Mesendoderm (in vitro differentiated cells): ENCODE results near the gene TSPYL1.

Source experiments
- DNase-seq: peaks from one replicate; pipeline ENCODE4 v3.0.0; 2013
- H2AK5ac ChIP-seq: 2 replicates; pipeline ENCODE4 v1.6.1; 2013; ENCODE audit warnings: low read length, inconsistent platforms
- H2BK120ac ChIP-seq: 2 replicates; pipeline ENCODE4 v1.6.1; 2013; ENCODE audit warnings: low read depth, mild to moderate bottlenecking, low read length, moderate library complexity, mixed read lengths
- H2BK15ac ChIP-seq: replicated peaks from 2 replicates; pipeline ENCODE4 v1.6.1; 2013; ENCODE audit warnings: low read depth, mild to moderate bottlenecking, moderate library complexity
- H2BK5ac ChIP-seq: 2 replicates; pipeline ENCODE4 v1.6.1; 2013; ENCODE audit warnings: low read length, inconsistent platforms
- H3K18ac ChIP-seq: 2 replicates; pipeline ENCODE4 v1.6.1; 2013; ENCODE audit warnings: mild to moderate bottlenecking, low read length, mixed read lengths
- H3K23ac ChIP-seq: one replicate; pipeline ENCODE4 v1.6.1; 2013; ENCODE audit warnings: low read length
- H3K27ac ChIP-seq: 2 replicates; pipeline ENCODE4 v1.5.1; 2013; ENCODE audit warnings: low read depth, mild to moderate bottlenecking, inconsistent platforms, low read length, moderate library complexity
- H3K27me3 ChIP-seq: 2 replicates; pipeline ENCODE4 v1.6.1; 2013; ENCODE audit warnings: low read length, control low read depth, mild to moderate bottlenecking, inconsistent platforms; ENCODE audit not compliant: insufficient read depth, poor library complexity
- H3K36me3 ChIP-seq: 2 replicates; pipeline ENCODE4 v1.6.1; 2013; ENCODE audit warnings: low read length, inconsistent platforms; ENCODE audit not compliant: control insufficient read depth, insufficient read depth
- H3K4ac ChIP-seq: one replicate; pipeline ENCODE4 v1.6.1; 2013; ENCODE audit warnings: low read depth, mild to moderate bottlenecking, low read length, moderate library complexity
- H3K4me1 ChIP-seq: 2 replicates; pipeline ENCODE4 v1.6.1; 2013; ENCODE audit warnings: low read depth, low read length, inconsistent platforms; ENCODE audit not compliant: control insufficient read depth
- H3K4me2 ChIP-seq: 2 replicates; pipeline ENCODE4 v1.6.1; 2013; ENCODE audit warnings: low read length
- H3K4me3 ChIP-seq: 2 replicates; pipeline ENCODE4 v1.5.1; 2013; ENCODE audit warnings: mild to moderate bottlenecking, low read length
- H3K56ac ChIP-seq: one replicate; pipeline ENCODE4 v1.6.1; 2013; ENCODE audit warnings: low read length
- H3K79me1 ChIP-seq: 2 replicates; pipeline ENCODE4 v1.6.1; 2013; ENCODE audit warnings: low read length, inconsistent platforms
- H3K79me2 ChIP-seq: 2 replicates; pipeline ENCODE4 v1.6.1; 2013; ENCODE audit warnings: mild to moderate bottlenecking, low read length; ENCODE audit not compliant: control insufficient read depth, insufficient read depth
- H3K9ac ChIP-seq: 2 replicates; pipeline ENCODE4 v1.6.1; 2013; ENCODE audit warnings: low read length, inconsistent platforms
- H4K5ac ChIP-seq: one replicate; pipeline ENCODE4 v1.6.1; 2013; ENCODE audit warnings: low read length
- H4K8ac ChIP-seq: one replicate; pipeline ENCODE4 v1.6.1; 2013; ENCODE audit warnings: low read depth, mild to moderate bottlenecking, control low read depth, low read length, moderate library complexity
- WGBS: extraction: QIAGEN DNeasy Blood & Tissue Kit; methylation state at CpG from one replicate; pipeline ENCODE4 v1.1.7; 2013; ENCODE audit warnings: low lambda C conversion rate, missing lambda C conversion rate; ENCODE audit not compliant: insufficient coverage; ENCODE audit errors: extremely low coverage; 5-methylcytosine and 5-hydroxymethylcytosine counted together

Gene TSPYL1

DNA sequence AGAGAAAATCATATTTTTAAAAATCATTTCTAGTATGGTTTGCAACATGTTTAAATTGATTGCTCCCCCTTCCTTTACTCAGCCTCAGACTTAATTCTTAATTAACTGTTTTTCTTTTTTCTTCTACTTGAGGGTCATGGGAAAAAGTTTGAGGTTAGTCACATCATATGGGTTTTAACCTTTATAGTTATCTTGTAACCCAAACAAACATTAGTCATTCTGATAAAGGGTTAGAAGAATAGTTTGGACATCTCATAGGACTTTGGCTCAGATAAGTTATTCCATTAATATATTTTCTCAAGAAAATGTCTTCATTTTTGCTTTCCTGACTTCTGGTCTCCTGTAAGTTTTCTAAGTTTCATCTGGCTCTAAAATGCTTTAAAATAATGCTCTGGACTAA is 34.5 kb upstream of the TSPYL1 start:
- Histone ChIP-seq H2BK15ac (no peak overlapping the region), H3K23ac (no peak overlapping the region), H4K8ac (no peak overlapping the region), H3K27me3 (no peaks in the 10 kb centered on the region), H4K5ac (no peak overlapping the region), H3K27ac (no peak overlapping the region), H3K79me1 (no peaks in the 10 kb centered on the region), H3K79me2 (no peaks in the 10 kb centered on the region), H2BK5ac (no peak overlapping the region), H3K36me3 (no peaks in the 10 kb centered on the region), H3K56ac (no peak overlapping the region), H3K18ac (no peak overlapping the region), H2AK5ac (no peak overlapping the region), H3K4me3 (no peak overlapping the region), H3K4me2 (no peak overlapping the region), H3K4ac (no peak overlapping the region), H3K9ac (no peak overlapping the region), H3K4me1 (no peaks in the 10 kb centered on the region), H2BK120ac (no peak overlapping the region)
- no peak for DNase-seq

GRCh38 chr6:116313101-116313776 is 33.5 kb upstream of the TSPYL1 start:
- Histone ChIP-seq H2BK5ac (no peak overlapping the region), H3K4ac (no peak overlapping the region), H3K4me2 (no peak overlapping the region), H3K4me3 (no peak overlapping the region), H3K79me2 (no peaks in the 10 kb centered on the region), H3K56ac (no peak overlapping the region), H3K18ac (no peak overlapping the region), H3K4me1 (no peaks in the 10 kb centered on the region), H3K27me3 (no peaks in the 10 kb centered on the region), H3K9ac (no peak overlapping the region), H2BK120ac (no peak overlapping the region), H3K79me1 (no peaks in the 10 kb centered on the region), H4K5ac (no peak overlapping the region), H2BK15ac (no peak overlapping the region), H2AK5ac (no peak overlapping the region), H4K8ac (no peak overlapping the region), H3K23ac (no peak overlapping the region), H3K27ac (no peak overlapping the region), H3K36me3 (no peaks in the 10 kb centered on the region)
- no CpG with 5 or more reads among the region's 2 CpGs for WGBS
- no peak for DNase-seq

DNA sequence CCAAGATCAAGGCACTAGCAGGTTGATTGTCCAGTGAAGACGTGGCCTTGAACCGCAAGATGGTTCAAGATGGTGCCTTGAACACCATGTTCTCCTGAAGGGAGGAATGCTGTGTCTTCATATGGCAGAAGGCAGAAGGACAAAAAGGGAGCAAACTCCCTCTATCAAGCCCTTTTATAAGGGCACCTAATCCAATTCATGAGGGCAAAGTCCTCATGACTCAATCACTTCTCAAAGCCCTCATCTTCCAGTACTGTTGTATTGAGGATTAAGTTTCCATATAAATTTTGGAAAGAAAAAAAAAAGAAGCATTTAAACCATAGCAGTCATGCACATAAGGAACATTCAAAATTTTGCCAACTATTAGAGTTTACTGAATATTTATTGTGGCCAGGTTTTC is 29.9 kb upstream of the TSPYL1 start:
- no peak overlapping the region for H3K23ac ChIP-seq
- H2BK15ac ChIP-seq, result no peak overlapping the region
- no peak overlapping the region for H3K27ac ChIP-seq
- H3K18ac ChIP-seq, result no peak overlapping the region
- no peaks in the 10 kb centered on the region for H3K4me1 ChIP-seq
- H4K5ac ChIP-seq, result no peak overlapping the region
- H3K79me2 ChIP-seq, result no peaks in the 10 kb centered on the region
- H3K56ac ChIP-seq, result no peak overlapping the region
- no peaks in the 10 kb centered on the region for H3K79me1 ChIP-seq
- H3K4me2 ChIP-seq, result no peak overlapping the region
- no peak overlapping the region for H2BK120ac ChIP-seq
- H3K9ac ChIP-seq, result no peak overlapping the region
- no peak overlapping the region for H4K8ac ChIP-seq
- no peak overlapping the region for H2BK5ac ChIP-seq
- no peaks in the 10 kb centered on the region for H3K27me3 ChIP-seq
- H3K4ac ChIP-seq, result no peak overlapping the region
- WGBS, result no CpG with 5 or more reads among the region's 2 CpGs
- H3K36me3 ChIP-seq, result no peaks in the 10 kb centered on the region
- H2AK5ac ChIP-seq, result no peak overlapping the region
- no peak overlapping the region for H3K4me3 ChIP-seq
- DNase-seq, result no peak

DNA sequence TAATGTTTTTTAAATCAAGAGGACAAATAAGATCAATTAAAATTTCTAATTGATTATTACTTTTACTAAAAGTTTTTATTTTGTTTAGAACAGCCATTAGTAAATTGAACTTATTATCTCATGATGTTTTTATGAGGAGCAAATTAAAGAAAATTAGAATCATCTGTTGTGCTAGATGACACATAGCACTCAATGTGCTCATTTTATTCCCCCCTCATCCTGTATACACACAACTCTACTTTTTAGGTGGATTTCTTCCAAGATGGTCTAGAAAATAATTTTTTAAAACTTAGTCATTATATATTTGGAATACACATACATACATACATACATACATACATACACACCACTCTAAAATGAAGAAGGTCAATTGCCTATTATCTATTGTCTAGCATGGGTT is 29.3 kb upstream of the TSPYL1 start:
- Histone ChIP-seq H3K36me3 (no peaks in the 10 kb centered on the region), H2AK5ac (no peak overlapping the region), H3K56ac (no peak overlapping the region), H3K9ac (no peak overlapping the region), H4K8ac (no peak overlapping the region), H3K18ac (no peak overlapping the region), H3K79me1 (no peaks in the 10 kb centered on the region), H3K27ac (no peak overlapping the region), H2BK120ac (no peak overlapping the region), H4K5ac (no peak overlapping the region), H3K23ac (no peak overlapping the region), H3K4me1 (no peaks in the 10 kb centered on the region), H3K27me3 (no peaks in the 10 kb centered on the region), H2BK15ac (no peak overlapping the region), H3K4me3 (no peak overlapping the region), H3K4ac (no peak overlapping the region), H3K4me2 (no peak overlapping the region), H3K79me2 (no peaks in the 10 kb centered on the region), H2BK5ac (no peak overlapping the region)
- no peak for DNase-seq

DNA sequence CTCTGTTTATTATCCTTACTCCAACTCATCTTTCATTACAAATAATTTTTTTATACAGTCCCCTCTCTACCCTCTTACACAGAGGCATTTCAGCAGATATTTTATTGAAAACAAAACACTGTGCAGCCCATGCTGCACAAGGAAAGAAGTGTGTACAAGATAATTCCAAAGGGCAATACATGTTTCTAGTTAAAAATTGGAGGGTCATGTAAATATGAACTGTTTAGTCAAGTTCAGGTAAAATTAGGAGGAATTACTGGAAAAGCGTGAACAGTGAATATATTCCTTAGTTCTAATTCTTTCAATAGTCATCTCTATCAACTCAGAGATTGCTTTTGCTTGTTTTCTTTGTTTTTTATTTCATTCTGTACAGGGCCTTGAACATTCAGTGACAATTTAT is 27.9 kb upstream of the TSPYL1 start:
- WGBS, result no CpG with 5 or more reads among the region's 1 CpG
- H4K5ac ChIP-seq, result no peak overlapping the region
- no peaks in the 10 kb centered on the region for H3K27me3 ChIP-seq

GRCh38 chr6:116307001-116307400 is 27.3 kb upstream of the TSPYL1 start:
- no peak overlapping the region for H3K4me2 ChIP-seq
- no peaks in the 10 kb centered on the region for H3K79me1 ChIP-seq
- H2BK5ac ChIP-seq, result no peak overlapping the region
- no peak overlapping the region for H3K23ac ChIP-seq
- H3K4me1 ChIP-seq, result no peaks in the 10 kb centered on the region
- no peaks in the 10 kb centered on the region for H3K36me3 ChIP-seq
- H4K8ac ChIP-seq, result no peak overlapping the region
- no peak overlapping the region for H2BK15ac ChIP-seq
- no peak overlapping the region for H3K56ac ChIP-seq
- no peak overlapping the region for H2AK5ac ChIP-seq
- no peak overlapping the region for H4K5ac ChIP-seq
- no peak overlapping the region for H3K18ac ChIP-seq
- no peaks in the 10 kb centered on the region for H3K27me3 ChIP-seq
- no CpG with 5 or more reads among the region's 1 CpG for WGBS
- no peak overlapping the region for H3K9ac ChIP-seq
- H2BK120ac ChIP-seq, result no peak overlapping the region
- DNase-seq, result no peak
- H3K4ac ChIP-seq, result no peak overlapping the region
- H3K79me2 ChIP-seq, result no peaks in the 10 kb centered on the region
- no peak overlapping the region for H3K4me3 ChIP-seq
- no peak overlapping the region for H3K27ac ChIP-seq

More for the DNA sequence above, 27.9 kb upstream of the TSPYL1 start:
- Histone ChIP-seq H2BK120ac (no peak overlapping the region), H3K4me2 (no peak overlapping the region), H3K79me1 (no peaks in the 10 kb centered on the region), H3K4me3 (no peak overlapping the region), H3K36me3 (no peaks in the 10 kb centered on the region), H3K27ac (no peak overlapping the region), H3K79me2 (no peaks in the 10 kb centered on the region), H3K4me1 (no peaks in the 10 kb centered on the region), H4K8ac (no peak overlapping the region), H2BK5ac (no peak overlapping the region), H3K56ac (no peak overlapping the region), H3K18ac (no peak overlapping the region), H2BK15ac (no peak overlapping the region), H3K4ac (no peak overlapping the region), H3K23ac (no peak overlapping the region), H2AK5ac (no peak overlapping the region), H3K9ac (no peak overlapping the region)
- DNase-seq, result no peak
